ENCODE measurements around the gene IGFBP6.

DNA sequence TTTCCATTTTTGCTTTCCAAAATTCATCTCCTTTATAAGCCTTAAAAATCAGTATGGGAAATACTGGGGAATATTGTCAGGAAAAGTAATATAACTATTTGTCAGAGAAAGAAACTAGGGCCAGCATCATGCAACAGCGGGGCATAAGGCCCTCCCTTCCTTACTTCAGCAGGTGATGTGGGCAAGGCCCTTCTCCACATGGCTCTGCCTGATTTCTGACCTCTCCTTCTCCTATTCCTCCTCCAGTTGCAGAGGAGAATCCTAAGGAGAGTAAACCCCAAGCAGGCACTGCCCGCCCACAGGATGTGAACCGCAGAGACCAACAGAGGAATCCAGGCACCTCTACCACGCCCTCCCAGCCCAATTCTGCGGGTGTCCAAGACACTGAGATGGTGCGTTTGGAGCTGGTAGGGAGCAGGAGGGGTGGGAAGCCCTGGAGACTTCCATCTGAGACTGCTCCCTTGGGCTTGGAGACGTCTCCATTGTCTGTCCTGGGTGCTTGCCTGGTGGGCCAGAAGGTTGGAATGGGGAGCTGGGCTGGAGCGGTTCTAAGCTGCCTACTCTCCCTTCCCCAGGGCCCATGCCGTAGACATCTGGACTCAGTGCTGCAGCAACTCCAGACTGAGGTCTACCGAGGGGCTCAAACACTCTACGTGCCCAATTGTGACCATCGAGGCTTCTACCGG lies 3.1 kb downstream of the IGFBP6 start:
- TF ChIP-seq, protein P1, sequence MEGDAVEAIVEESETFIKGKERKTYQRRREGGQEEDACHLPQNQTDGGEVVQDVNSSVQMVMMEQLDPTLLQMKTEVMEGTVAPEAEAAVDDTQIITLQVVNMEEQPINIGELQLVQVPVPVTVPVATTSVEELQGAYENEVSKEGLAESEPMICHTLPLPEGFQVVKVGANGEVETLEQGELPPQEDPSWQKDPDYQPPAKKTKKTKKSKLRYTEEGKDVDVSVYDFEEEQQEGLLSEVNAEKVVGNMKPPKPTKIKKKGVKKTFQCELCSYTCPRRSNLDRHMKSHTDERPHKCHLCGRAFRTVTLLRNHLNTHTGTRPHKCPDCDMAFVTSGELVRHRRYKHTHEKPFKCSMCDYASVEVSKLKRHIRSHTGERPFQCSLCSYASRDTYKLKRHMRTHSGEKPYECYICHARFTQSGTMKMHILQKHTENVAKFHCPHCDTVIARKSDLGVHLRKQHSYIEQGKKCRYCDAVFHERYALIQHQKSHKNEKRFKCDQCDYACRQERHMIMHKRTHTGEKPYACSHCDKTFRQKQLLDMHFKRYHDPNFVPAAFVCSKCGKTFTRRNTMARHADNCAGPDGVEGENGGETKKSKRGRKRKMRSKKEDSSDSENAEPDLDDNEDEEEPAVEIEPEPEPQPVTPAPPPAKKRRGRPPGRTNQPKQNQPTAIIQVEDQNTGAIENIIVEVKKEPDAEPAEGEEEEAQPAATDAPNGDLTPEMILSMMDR (IDR thresholded peaks at IDR 0.05): no peak
- no peak for TF ChIP-seq EZH2 (IDR thresholded peaks at IDR 0.05; ENCODE audit: borderline replicate concordance, insufficient read depth, low read depth, low read length, poor library complexity, severe bottlenecking)

All from B cell (primary cell).